ENCODE measurements around the gene GFOD1. TPM values are rescaled to one million over a fixed set of nuclear protein-coding genes. Genes with fewer than 3 reads are reported as not detected.

GFOD1 gene, protein sequence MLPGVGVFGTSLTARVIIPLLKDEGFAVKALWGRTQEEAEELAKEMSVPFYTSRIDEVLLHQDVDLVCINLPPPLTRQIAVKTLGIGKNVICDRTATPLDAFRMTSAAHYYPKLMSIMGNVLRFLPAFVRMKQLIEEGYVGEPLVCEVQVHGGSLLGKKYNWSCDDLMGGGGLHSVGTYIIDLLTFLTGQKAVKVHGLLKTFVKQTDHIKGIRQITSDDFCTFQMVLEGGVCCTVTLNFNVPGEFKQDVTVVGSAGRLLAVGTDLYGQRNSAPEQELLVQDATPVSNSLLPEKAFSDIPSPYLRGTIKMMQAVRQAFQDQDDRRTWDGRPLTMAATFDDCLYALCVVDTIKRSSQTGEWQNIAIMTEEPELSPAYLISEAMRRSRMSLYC
- total RNA-seq: 1 to 10 TPM; 1.7 to 2.0 TPM
- 1 to 10 TPM in 1 of 3 donors, under 1 TPM in 2; 0.08 to 1.2 (median 0.88) TPM for polyA plus RNA-seq
- total RNA-seq: 1.9 to 93.2 (median 5.1) reads per million in 6 experiments

DNA sequence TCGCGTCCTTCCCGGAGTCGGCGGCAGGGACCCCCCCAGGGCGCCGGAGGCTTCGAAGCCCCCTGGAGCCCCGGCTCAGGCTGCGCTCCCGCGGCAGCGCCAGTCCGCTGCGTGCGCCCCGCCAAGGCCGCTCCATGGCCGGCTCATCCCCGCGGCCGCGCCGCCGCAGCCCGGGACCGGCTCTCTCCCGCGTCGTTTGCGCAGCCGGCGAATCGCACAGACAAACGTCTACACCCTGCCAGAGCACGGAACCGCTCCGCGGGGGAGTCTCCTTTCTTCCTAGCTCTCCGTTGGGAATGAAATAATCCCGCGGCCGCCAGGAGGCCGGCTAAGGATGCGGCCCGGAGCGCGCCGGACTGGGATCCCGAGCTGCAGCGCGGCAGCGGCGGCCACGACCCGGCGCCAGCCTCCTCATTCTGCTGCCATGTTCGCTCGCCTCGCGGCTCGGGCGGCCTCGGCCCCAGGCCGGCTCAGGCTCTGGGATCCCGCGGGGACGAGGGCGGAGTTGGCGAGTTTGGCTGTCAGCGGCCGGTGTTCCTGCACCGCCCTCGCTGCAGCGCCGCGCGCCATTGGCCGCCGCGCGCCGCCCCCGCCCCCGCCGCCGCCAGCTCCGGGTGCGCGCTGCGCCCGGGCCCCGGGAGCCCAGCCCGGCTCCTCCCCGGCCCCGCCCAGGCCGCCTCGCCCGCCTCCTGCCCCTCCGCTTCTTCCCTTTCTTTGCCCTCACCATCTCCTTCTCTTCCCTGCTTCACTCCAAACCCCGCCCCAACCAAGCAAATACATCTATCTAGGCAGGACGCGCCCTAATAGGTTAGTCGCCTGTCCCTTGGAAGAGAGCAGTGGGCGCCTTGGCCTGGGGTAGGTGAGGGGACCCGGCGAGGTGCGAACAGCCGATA, at the start of gene GFOD1:
TSS of gene GFOD1 (minus strand) at position 479 of the 893 bp plus-strand sequence. CDS start 710 bp downstream, outside the sequence.
- Mint-ChIP-seq H3K4me3 (peak within 1 kb of the TSS; percentile 84 to 97 (median 90)), H3K9me3 (no peaks in the 10 kb centered on the region), H3K27ac (peak within 1 kb of the TSS in 8 of 10 donors; percentile 47 to 86 (median 68)), H3K4me1 (peaks cover 14 to 31% (median 30%) of the 10 kb centered on the region in 4 donors), H3K27me3 (peaks cover 0 to 16% (median 9%) of the 10 kb centered on the region in 5 donors), H3K36me3 (no peaks in the 10 kb centered on the region)
- POLR2A ChIA-PET: interaction anchor here (0.6 to 2.2 kb wide), 7 partner anchors 20 to 130 kb away, joined by 3 to 17 read pairs (median 3); partner anchors contain the start of gene NOL7
- peak; percentile 79 to 87 for ATAC-seq
- DNase-seq: peak; percentile 36 to 80 (median 58)

DNA sequence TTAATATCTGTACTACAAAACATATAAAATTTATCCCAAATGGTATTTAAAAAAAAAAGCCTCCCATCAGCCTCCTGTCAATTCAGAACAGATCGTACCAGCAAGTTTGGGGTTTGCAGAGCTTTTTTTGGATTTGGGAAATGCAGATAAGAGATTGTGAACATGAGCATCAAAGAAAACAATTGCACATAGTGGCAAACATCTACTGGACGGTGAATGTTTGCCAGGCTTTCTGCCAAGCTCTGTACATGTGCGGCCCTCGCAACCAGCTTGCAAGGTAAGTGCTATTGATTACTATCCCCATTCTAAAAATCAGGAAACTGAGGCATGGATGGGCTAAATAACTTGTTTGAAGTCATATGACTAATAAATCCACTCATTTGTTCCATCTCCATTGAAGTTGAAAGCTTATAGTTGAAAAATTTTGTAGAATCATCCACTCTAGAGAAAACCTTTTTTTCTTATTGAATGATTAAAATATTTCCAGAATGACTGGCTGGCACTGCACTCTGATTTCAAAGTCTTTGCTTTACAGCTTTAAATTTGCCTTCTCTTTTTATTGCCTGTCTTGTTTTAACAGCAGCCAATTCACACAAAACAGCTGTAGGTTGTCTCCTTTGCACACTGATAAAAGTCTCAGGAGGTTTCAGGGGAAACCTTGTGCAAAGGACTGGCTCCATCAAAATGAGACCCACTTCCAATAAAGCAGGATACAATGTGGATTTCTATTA, 49.6 kb upstream of the GFOD1 start:
- Mint-ChIP-seq H3K27me3 (no peaks in the 10 kb centered on the region), H3K4me1 (peaks cover 0 to 3% (median 0%) of the 10 kb centered on the region in 4 donors), H3K9me3 (no peaks in the 10 kb centered on the region), H3K27ac (no peak overlapping the region), H3K4me3 (no peak overlapping the region), H3K36me3 (no peaks in the 10 kb centered on the region)
- no peak for ATAC-seq
- no peak for DNase-seq
- POLR2A ChIA-PET: no interaction called here

DNA sequence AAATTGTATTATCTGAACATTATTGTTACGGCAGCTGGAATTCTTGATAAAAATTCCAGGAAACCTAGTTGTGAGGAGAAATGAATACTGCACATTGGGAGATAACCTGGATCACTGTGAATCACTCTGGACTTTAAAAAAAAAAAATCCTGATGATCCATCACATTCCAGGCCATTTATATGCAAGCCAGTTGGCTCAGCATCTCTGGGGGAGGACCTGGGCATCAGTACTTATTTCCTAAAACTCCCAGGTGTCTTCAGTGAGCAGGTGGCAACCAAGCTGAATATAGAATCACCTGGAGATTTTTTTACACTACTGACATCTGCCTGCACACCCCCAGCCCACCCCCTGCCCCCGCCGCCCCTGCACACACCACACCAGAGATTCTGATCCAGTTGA, 47.9 kb upstream of the GFOD1 start:
- no peak overlapping the region for H3K27ac Mint-ChIP-seq
- no peaks in the 10 kb centered on the region for H3K36me3 Mint-ChIP-seq
- ATAC-seq (no peak), DNase-seq (no peak)
- peaks cover 0 to 3% (median 0%) of the 10 kb centered on the region in 4 donors for H3K4me1 Mint-ChIP-seq
- H3K9me3 Mint-ChIP-seq: no peaks in the 10 kb centered on the region
- H3K27me3 Mint-ChIP-seq: no peaks in the 10 kb centered on the region
- H3K4me3 Mint-ChIP-seq: no peak overlapping the region
- POLR2A ChIA-PET: interaction anchor here (1.0 kb wide), 1 partner anchor 48 kb away, joined by 3 read pairs; no protein-coding TSS in a partner anchor

DNA sequence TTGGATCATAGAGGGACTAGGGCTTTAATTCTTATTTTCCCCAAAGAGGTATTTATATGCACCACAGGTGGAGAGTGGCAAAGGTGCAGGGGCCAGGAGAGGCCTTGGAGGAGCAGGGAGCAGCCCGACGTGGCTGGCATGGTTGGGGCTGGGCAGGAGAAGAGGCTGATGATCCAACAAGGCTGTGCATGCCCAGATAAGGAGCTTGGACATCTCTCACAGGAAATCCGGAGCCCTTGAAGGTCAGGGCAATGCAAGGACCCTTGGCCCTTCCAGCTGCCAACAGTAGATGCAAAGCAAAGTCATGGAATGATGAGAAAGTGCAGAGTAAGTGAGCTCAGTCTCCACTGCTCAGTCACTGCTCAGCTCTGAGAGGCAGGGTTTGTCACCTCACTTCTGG, 47.1 kb upstream of the GFOD1 start:
- no peak for DNase-seq
- ATAC-seq: no peak
- no peaks in the 10 kb centered on the region for H3K27me3 Mint-ChIP-seq
- H3K4me3 Mint-ChIP-seq: no peak overlapping the region
- H3K4me1 Mint-ChIP-seq: peaks cover 0 to 1% (median 0%) of the 10 kb centered on the region in 4 donors
- H3K27ac Mint-ChIP-seq: no peak overlapping the region
- H3K36me3 Mint-ChIP-seq: no peaks in the 10 kb centered on the region
- H3K9me3 Mint-ChIP-seq: no peaks in the 10 kb centered on the region
- POLR2A ChIA-PET: interaction anchor here (1.0 kb wide), 1 partner anchor 47 kb away, joined by 3 read pairs; no protein-coding TSS in a partner anchor

DNA sequence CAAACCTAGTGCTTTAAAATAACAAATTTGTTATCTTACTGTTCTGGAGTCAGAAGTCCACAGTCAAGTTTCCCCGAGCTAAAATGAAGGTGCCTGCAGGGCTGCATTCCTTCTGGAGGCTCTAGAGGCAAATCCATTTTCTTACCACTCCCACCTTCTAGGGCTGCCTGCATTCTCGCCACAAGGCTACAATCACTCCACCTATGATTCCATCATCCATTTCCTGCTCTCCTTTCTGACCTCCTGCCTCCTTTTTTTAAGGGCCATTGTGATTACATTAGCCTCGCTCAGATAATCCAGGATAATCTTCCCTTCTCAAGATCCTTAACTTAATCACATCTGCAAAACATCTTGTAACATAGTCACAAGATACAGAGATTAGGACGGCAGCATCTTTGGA, 44.6 kb upstream of the GFOD1 start:
- H3K4me1 Mint-ChIP-seq: peaks cover 0 to 9% (median 7%) of the 10 kb centered on the region in 4 donors
- H3K27ac Mint-ChIP-seq: no peak overlapping the region
- ATAC-seq (no peak), DNase-seq (no peak)
- H3K4me3 Mint-ChIP-seq: no peak overlapping the region
- no peaks in the 10 kb centered on the region for H3K36me3 Mint-ChIP-seq
- no peaks in the 10 kb centered on the region for H3K27me3 Mint-ChIP-seq
- POLR2A ChIA-PET: no interaction called here
- no peaks in the 10 kb centered on the region for H3K9me3 Mint-ChIP-seq

DNA sequence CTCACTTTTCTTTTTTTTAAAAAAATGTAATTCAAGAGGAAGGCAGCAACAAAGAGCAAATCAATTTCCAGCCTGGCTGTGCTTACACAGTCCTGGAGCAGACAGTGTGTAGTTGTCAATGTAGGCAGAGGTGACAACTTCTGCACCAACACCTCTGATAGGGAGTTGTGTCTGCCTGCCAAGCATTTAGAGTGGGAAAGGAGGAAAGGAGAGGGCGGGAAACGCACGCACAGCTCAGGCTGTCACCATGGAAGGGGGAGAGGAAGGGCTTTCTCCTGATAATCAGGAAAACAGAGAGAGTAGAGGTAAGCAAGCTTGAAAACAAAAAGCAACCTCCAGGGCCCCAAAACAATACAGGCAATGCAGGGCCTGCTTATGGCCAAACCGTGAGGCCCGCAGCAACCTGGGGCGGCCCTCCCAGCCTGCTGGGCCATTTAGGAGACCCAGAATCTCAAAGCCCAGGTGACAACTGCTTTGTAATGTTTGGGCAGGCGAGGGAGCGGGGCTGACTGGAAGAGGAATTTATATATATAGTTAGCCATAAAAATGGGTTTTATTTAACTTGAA, 41.5 kb upstream of the GFOD1 start:
- Mint-ChIP-seq H3K36me3 (no peaks in the 10 kb centered on the region), H3K4me1 (peaks cover 5 to 35% (median 25%) of the 10 kb centered on the region in 4 donors), H3K9me3 (no peaks in the 10 kb centered on the region), H3K27me3 (no peaks in the 10 kb centered on the region), H3K4me3 (no peak overlapping the region), H3K27ac (peak overlapping the region in 7 of 10 donors; percentile 12 to 89 (median 43))
- ATAC-seq: no peak
- DNase-seq: no peak
- POLR2A ChIA-PET: no interaction called here

DNA sequence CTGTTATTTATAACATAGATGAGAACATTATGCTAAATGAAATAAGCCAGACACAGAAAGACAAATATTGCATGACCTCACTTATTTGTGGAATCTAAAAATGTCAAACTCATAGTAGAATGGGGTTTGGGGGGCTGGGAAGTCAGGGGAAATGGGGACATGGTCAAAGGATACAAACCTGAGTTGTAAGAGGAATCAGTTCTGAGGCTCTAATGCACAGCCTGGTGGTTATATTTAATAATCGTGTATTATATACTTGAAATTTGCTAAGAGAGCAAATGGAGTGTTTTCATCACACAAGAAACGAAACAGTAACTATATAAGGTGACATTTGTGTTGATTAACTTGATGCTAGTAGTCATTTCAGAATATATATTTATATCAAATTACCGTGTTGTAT, 40.8 kb upstream of the GFOD1 start:
- no peak for DNase-seq
- POLR2A ChIA-PET: no interaction called here
- H3K4me1 Mint-ChIP-seq: peaks cover 5 to 38% (median 25%) of the 10 kb centered on the region in 4 donors
- H3K27ac Mint-ChIP-seq: peak overlapping the region in 5 of 10 donors; percentile 26 to 89 (median 41)
- H3K4me3 Mint-ChIP-seq: no peak overlapping the region
- H3K27me3 Mint-ChIP-seq: no peaks in the 10 kb centered on the region
- no peaks in the 10 kb centered on the region for H3K9me3 Mint-ChIP-seq
- ATAC-seq: no peak
- H3K36me3 Mint-ChIP-seq: no peaks in the 10 kb centered on the region

DNA sequence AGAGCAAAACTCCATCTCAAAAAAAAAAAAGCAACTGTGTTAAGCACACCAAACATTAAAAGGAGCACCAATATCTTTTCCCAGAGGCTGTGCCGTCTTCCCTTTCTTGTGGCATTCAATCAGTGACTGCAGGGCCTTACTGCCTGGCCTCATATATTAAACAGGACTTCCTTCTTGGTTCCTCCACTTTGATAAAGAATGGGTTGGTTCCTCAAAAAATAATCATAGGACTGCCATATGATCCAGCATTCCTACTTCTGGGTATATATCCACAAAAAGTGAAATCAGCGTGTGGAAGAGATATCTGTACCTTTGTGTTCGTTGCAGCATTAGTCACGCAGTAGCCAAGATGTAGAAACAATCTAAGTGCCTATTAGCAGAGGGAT, 40.3 kb upstream of the GFOD1 start:
- Mint-ChIP-seq H3K36me3 (no peaks in the 10 kb centered on the region), H3K27ac (peak overlapping the region in 6 of 10 donors; percentile 39 to 89 (median 78)), H3K4me1 (peaks cover 5 to 40% (median 25%) of the 10 kb centered on the region in 4 donors), H3K9me3 (no peaks in the 10 kb centered on the region), H3K4me3 (no peak overlapping the region), H3K27me3 (no peaks in the 10 kb centered on the region)
- ATAC-seq (no peak), DNase-seq (no peak)
- POLR2A ChIA-PET: interaction anchor here (1.0 to 2.0 kb wide), 3 partner anchors 41 to 88 kb away, joined by 5 to 17 read pairs (median 10); partner anchors contain the start of genes GFOD1, NOL7 and SIRT5

DNA sequence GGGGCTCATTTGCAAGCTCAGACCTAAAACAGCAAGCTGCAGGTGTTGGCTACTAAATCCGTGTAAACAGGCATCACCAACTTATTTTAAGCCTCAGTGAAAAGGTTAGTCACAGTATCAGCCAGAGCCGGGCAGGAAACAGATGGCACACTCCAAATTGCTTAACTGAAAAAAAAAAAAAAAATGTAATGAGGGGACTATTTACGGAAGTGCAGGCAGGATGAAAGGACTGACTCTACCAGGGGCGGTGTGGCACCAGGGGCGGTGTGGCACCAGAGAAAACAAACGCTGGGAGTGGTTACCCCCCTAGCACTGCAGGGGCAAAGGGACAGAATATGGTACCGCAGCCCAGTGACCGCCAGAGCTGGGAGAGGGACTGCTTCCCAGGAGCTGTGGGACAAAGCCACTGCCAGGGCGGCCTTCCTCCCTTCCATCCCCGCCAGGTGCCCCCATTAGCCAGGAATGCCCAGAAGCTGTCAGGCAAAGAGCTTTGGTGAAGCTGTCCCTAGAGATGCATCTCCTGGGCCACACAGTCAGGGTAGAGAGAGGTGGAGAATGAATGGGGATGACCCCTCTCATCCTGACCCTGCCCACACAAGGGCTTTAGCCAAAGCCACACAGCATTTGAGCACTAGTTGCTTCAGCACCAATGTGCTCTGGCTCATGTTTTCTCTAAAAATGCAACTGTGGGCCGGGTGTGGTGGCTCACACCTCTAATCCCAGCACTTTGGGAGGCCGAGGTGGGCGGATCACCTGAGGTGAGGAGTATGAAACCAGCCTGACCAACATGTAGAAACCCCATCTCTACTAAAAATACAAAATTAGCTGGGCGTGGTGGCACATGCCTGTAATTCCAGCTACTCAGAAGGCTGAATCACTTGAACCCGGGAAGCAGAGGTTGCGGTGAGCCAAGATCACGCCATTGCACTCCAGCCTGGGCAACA, 39.6 kb upstream of the GFOD1 start:
- no peaks in the 10 kb centered on the region for H3K27me3 Mint-ChIP-seq
- no peaks in the 10 kb centered on the region for H3K36me3 Mint-ChIP-seq
- peak overlapping the region; percentile 0 to 94 (median 79) for H3K27ac Mint-ChIP-seq
- POLR2A ChIA-PET: interaction anchor here (0.7 to 2.0 kb wide), 5 partner anchors 24 to 177 kb away, joined by 3 to 17 read pairs (median 5); partner anchors contain the start of genes GFOD1, NOL7 and SIRT5
- DNase-seq: peak; percentile 29 to 85 (median 56)
- H3K4me1 Mint-ChIP-seq: peaks cover 5 to 41% (median 25%) of the 10 kb centered on the region in 4 donors
- peak overlapping the region; percentile 3 to 75 (median 56) for H3K4me3 Mint-ChIP-seq
- no peaks in the 10 kb centered on the region for H3K9me3 Mint-ChIP-seq
- ATAC-seq: peak; percentile 97 to 99

DNA sequence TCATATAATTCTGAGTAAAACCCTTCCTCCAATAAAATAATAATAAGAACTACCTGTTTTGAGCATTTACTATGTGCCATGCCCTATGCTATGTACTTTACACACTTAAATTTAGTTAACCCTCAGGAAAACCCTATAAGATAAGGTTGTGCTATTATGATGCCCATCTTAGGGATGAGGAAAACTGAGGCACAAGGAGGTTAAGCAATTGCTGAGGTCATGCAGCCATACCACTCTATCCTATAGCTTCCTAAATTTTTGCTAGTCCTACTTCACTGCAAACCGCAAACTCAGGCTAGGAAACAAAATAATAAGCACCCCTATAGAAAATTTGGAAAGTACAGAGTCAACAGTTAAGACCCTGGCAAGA, 38.9 kb upstream of the GFOD1 start:
- Mint-ChIP-seq H3K4me3 (peak overlapping the region in 8 of 10 donors; percentile 9 to 75 (median 56)), H3K4me1 (peaks cover 5 to 41% (median 25%) of the 10 kb centered on the region in 4 donors), H3K36me3 (no peaks in the 10 kb centered on the region), H3K27me3 (no peaks in the 10 kb centered on the region), H3K9me3 (no peaks in the 10 kb centered on the region), H3K27ac (peak overlapping the region in 8 of 10 donors; percentile 0 to 94 (median 82))
- no peak for ATAC-seq
- DNase-seq: peak in 1 of 10 donors; percentile 2
- POLR2A ChIA-PET: interaction anchor here (0.7 to 2.0 kb wide), 4 partner anchors 25 to 176 kb away, joined by 3 to 17 read pairs (median 6); partner anchors contain the start of genes GFOD1 and NOL7

All from naive thymus-derived CD8-positive, alpha-beta T cell (primary cell).